B cell (primary cell): Measurements from ENCODE around the gene STAT4. TPM values are rescaled to one million over a fixed set of nuclear protein-coding genes. Genes with fewer than 3 reads are reported as not detected.

Experiments used
- ATAC-seq: fragments of 200-7000 bp; cut with Tn5 transposase; one replicate; pipeline ENCODE4 v1.10.0; 2021; ENCODE audit warnings: low read depth, mild to moderate bottlenecking, moderate number of reproducible peaks, moderate library complexity
- CTCF ChIA-PET: fragments of 350-600 bp; sonication (Branson Sonifier 250); formaldehyde crosslinking; loops from one replicate; lab custom pipeline; 2021; ENCODE audit warnings: antibody characterized with exemption, inconsistent platforms; lab: Charles Lee
- POLR2A ChIA-PET: fragments of 350-600 bp; sonication (Branson Sonifier 250); formaldehyde crosslinking; loops from one replicate; lab custom pipeline; 2021; ENCODE audit warnings: antibody characterized with exemption; lab: Charles Lee
- DNase-seq: peaks from one replicate; pipeline ENCODE4 v3.0.0; 2013
- H2AFZ ChIP-seq: 2 replicates; pipeline ENCODE4 v1.6.1; 2012; ENCODE audit warnings: mild to moderate bottlenecking, low read depth, low read length; ENCODE audit not compliant: insufficient read depth, poor library complexity, severe bottlenecking
- H3K27ac ChIP-seq, 2 donors: 1 replicate in 1 of 2; 2 replicates in 1 of 2; pipeline ENCODE4 v1.5.1; 2012 to 2013; ENCODE audit warnings: low read length in 2 of 2, mild to moderate bottlenecking in 2 of 2, moderate library complexity in 1 of 2
- H3K27me3 ChIP-seq, 4 experiments: fragments of 200-600 bp in 1 of 4; sonication (generic) in 1 of 4; replicated peaks in 1 of 4; 1 replicate in 2 of 4; 2 replicates in 2 of 4; pipeline versions ENCODE4 v1.6.1 to v1.7.0; 2013 to 2016; ENCODE audit warnings: low read length in 3 of 4, mild to moderate bottlenecking in 2 of 4, mixed read lengths in 1 of 4, moderate library complexity in 1 of 4; ENCODE audit not compliant: insufficient read depth in 4 of 4, control insufficient read depth in 3 of 4; ENCODE audit errors: control extremely low read depth in 1 of 4
- H3K36me3 ChIP-seq, 2 experiments: replicated peaks in 1 of 2; 1 replicate in 1 of 2; 2 replicates in 1 of 2; pipeline versions ENCODE4 v1.6.1 to v1.7.1; 2013; ENCODE audit warnings: low read length in 1 of 2; ENCODE audit not compliant: insufficient read depth in 2 of 2, control insufficient read depth in 1 of 2; ENCODE audit errors: control extremely low read depth in 1 of 2, extremely low read depth in 1 of 2
- H3K4me1 ChIP-seq, 2 donors: fragments of 200-600 bp in 1 of 2; sonication (generic) in 1 of 2; 1 replicate in 1 of 2; 2 replicates in 1 of 2; pipeline versions ENCODE4 v1.5.1 to v1.6.1; 2013 to 2017; ENCODE audit warnings: low read length in 2 of 2; ENCODE audit not compliant: control insufficient read depth in 2 of 2, insufficient read depth in 2 of 2
- H3K4me2 ChIP-seq: replicated peaks from 2 replicates; pipeline ENCODE3; 2012; ENCODE audit warnings: mild to moderate bottlenecking, low read depth, low read length; ENCODE audit not compliant: poor library complexity, severe bottlenecking
- H3K4me3 ChIP-seq, 5 experiments: fragments of 200-600 bp in 1 of 5; sonication (generic) in 1 of 5; 1 replicate in 3 of 5; 2 replicates in 2 of 5; pipeline versions ENCODE4 v1.5.1 to v1.7.0; 2011 to 2016; ENCODE audit warnings: low read length in 4 of 5, mild to moderate bottlenecking in 4 of 5, low read depth in 2 of 5, control low read depth in 1 of 5, moderate library complexity in 1 of 5; ENCODE audit not compliant: insufficient read depth in 1 of 5; ENCODE audit errors: control extremely low read depth in 1 of 5, extremely low read depth in 1 of 5
- H3K79me2 ChIP-seq: fragments of 200-600 bp; sonication (generic); one replicate; pipeline ENCODE4 v1.6.0; 2016; ENCODE audit warnings: low read length; ENCODE audit not compliant: control insufficient read depth, insufficient read depth
- H3K9ac ChIP-seq: fragments of 200-600 bp; sonication (generic); 2 replicates; pipeline ENCODE4 v1.6.1; 2017; ENCODE audit warnings: mild to moderate bottlenecking, low read length, moderate library complexity
- H3K9me3 ChIP-seq, 3 donors: one replicate each; pipeline versions ENCODE4 v1.6.1 to v1.7.1; 2013; ENCODE audit warnings: low read length in 2 of 3; ENCODE audit not compliant: control insufficient read depth in 2 of 3, insufficient read depth in 1 of 3; ENCODE audit errors: control extremely low read depth in 1 of 3
- H4K20me1 ChIP-seq: 2 replicates; pipeline ENCODE4 v1.6.0; 2012; ENCODE audit warnings: mild to moderate bottlenecking, low read length; ENCODE audit not compliant: insufficient read depth, control insufficient read depth, poor library complexity, severe bottlenecking
- H3K27ac Mint-ChIP-seq: one replicate; pipeline ENCODE4 v1.8.0; 2021; ENCODE audit warnings: mixed read lengths
- H3K27me3 Mint-ChIP-seq: one replicate; pipeline ENCODE4 v1.8.0; 2021; ENCODE audit warnings: mixed read lengths
- H3K4me1 Mint-ChIP-seq: one replicate; pipeline ENCODE4 v1.8.0; 2021; ENCODE audit warnings: mixed read lengths
- H3K4me3 Mint-ChIP-seq: one replicate; pipeline ENCODE4 v1.8.0; 2021; ENCODE audit warnings: mixed read lengths
- H3K9me3 Mint-ChIP-seq: one replicate; pipeline ENCODE4 v1.8.0; 2022; ENCODE audit warnings: mixed read lengths; ENCODE audit not compliant: insufficient read depth
- EZH2 ChIP-seq: IDR thresholded peaks from 2 replicates; pipeline ENCODE4 v1.6.1; 2012; ENCODE audit warnings: borderline replicate concordance, low read depth, mild to moderate bottlenecking, moderate library complexity, low read length; ENCODE audit not compliant: insufficient read depth, poor library complexity, severe bottlenecking
- WGBS: methylation state at CpG from one replicate; pipeline ENCODE4 v1.1.5; 2013; ENCODE audit warnings: missing lambda C conversion rate; ENCODE audit not compliant: insufficient coverage; 5-methylcytosine and 5-hydroxymethylcytosine counted together
- intact Hi-C: fragments of 100-400 bp; cut with micrococcal nuclease; formaldehyde crosslinking; loops from one replicate; pipeline ENCODE4 v1.10.0; 2022
- polyA plus RNA-seq: library from polyadenylated mRNA; depleted of rRNA; stranded (reverse); fragments of >200 nt; gene quantifications from 2 replicates; pipeline ENCODE4 v1.2.3, GENCODE V29; 2012
- total RNA-seq, 2 donors: library from RNA; stranded (reverse); fragments of 120-200 nt in 1 of 2; gene quantifications; 1 replicate in 1 of 2; 2 replicates in 1 of 2; pipeline versions ENCODE4 v1.2.3 to v1.2.4, GENCODE V29; 2013 to 2022
- TF ChIP-seq, protein P1 (sequence below): fragments of 200-600 bp; IDR thresholded peaks from one replicate; pipeline ENCODE4 v1.8.0; 2022; ENCODE audit warnings: antibody characterized with exemption, mild to moderate bottlenecking

STAT4 gene
- total and polyA plus RNA-seq, 2 donors (not counting 1 experiment from before 2014, with no cell fraction given) = 2.0 to 62.1 TPM

DNA sequence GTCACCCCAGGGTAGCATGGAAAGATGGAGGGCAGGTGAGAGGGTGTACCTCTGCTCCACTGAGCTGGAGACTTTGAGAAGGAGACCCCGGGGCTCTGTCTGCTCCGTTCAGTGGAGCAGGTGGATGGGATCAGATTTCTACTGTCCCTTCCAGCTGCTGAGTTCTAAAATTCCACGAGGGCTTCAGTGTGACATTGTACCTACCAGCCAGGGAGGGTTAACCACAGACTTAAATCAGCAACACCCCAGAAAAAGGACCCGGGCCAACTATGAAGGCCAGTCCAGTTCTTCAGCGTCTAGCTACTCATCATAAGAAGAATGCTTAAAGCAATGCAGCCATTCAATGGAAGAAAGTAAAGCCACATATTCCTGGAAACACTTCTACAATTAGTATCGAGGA is 160.7 kb downstream of the STAT4 start:
- no peak overlapping the region for H3K4me3 ChIP-seq
- Mint-ChIP-seq H3K27ac (no peak overlapping the region), H3K4me3 (no peak overlapping the region), H3K4me1 (no peaks in the 10 kb centered on the region), H3K27me3 (no peaks in the 10 kb centered on the region), H3K9me3 (no peaks in the 10 kb centered on the region)
- DNase-seq (no peak), ATAC-seq (no peak)
- H3K27ac ChIP-seq = no peak overlapping the region
- intact Hi-C loops = no loop called here
- no peak overlapping the region for H3K4me2 ChIP-seq
- H2AFZ ChIP-seq = no peak overlapping the region
- no peaks in the 10 kb centered on the region for H3K27me3 ChIP-seq
- TF ChIP-seq, protein P1, sequence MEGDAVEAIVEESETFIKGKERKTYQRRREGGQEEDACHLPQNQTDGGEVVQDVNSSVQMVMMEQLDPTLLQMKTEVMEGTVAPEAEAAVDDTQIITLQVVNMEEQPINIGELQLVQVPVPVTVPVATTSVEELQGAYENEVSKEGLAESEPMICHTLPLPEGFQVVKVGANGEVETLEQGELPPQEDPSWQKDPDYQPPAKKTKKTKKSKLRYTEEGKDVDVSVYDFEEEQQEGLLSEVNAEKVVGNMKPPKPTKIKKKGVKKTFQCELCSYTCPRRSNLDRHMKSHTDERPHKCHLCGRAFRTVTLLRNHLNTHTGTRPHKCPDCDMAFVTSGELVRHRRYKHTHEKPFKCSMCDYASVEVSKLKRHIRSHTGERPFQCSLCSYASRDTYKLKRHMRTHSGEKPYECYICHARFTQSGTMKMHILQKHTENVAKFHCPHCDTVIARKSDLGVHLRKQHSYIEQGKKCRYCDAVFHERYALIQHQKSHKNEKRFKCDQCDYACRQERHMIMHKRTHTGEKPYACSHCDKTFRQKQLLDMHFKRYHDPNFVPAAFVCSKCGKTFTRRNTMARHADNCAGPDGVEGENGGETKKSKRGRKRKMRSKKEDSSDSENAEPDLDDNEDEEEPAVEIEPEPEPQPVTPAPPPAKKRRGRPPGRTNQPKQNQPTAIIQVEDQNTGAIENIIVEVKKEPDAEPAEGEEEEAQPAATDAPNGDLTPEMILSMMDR = no peak
- no peak for TF ChIP-seq EZH2
- H3K79me2 ChIP-seq = peaks cover 6% of the 10 kb centered on the region
- no peak overlapping the region for H3K9ac ChIP-seq
- H3K4me1 ChIP-seq = no peaks in the 10 kb centered on the region
- 96% methylated on average over 3 of the region's 6 CpGs for WGBS
- ChIA-PET CTCF (no interaction called here), POLR2A (no interaction called here)
- H4K20me1 ChIP-seq = no peaks in the 10 kb centered on the region
- peaks cover 0 to 4% (median 0%) of the 10 kb centered on the region in 3 donors for H3K9me3 ChIP-seq
- peaks cover 12 to 95% of the 10 kb centered on the region in 2 experiments for H3K36me3 ChIP-seq

DNA sequence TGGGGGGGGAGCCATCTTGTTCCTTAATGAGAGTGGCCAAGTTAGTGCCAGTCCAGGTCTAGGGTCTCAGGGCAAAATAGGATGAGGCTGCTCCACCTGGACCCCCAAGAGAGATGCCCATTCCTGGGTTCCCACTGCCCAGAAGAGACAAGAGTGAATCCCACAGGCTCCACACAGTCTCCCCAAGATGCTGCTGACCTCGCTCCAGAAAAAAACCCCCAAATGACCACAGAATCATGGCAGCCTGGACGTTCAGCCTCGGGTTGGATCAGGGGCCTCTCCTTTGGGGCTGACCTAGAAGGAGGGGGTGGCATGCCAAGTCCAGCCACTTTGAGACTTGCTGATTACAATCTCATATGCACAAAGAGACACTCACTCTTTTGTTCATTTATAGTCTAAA is 161.9 kb downstream of the STAT4 start:
- intact Hi-C loops = no loop called here
- H3K79me2 ChIP-seq = peaks cover 3% of the 10 kb centered on the region
- no peak for ATAC-seq

More for the DNA sequence above, 161.9 kb downstream of the STAT4 start:
- H3K36me3 ChIP-seq = peaks cover 13 to 96% of the 10 kb centered on the region in 2 experiments
- H3K4me1 Mint-ChIP-seq = no peaks in the 10 kb centered on the region
- no peaks in the 10 kb centered on the region for H3K27me3 ChIP-seq
- peaks cover 0 to 4% (median 0%) of the 10 kb centered on the region in 3 donors for H3K9me3 ChIP-seq
- H3K9me3 Mint-ChIP-seq = no peaks in the 10 kb centered on the region
- no peaks in the 10 kb centered on the region for H3K4me1 ChIP-seq
- TF ChIP-seq, protein P1 = no peak
- no peak for TF ChIP-seq EZH2
- POLR2A ChIA-PET = interaction anchor here (0.6 kb wide), 1 partner anchor 332 kb away, joined by 4 read pairs; no protein-coding TSS in a partner anchor
- no peak overlapping the region for H3K27ac Mint-ChIP-seq
- DNase-seq = no peak
- no peak overlapping the region for H3K4me2 ChIP-seq
- H3K9ac ChIP-seq = no peak overlapping the region
- H4K20me1 ChIP-seq = no peaks in the 10 kb centered on the region
- H2AFZ ChIP-seq = no peak overlapping the region
- H3K4me3 Mint-ChIP-seq = no peak overlapping the region
- WGBS = no CpG with 5 or more reads among the region's 3 CpGs
- no peak overlapping the region for H3K4me3 ChIP-seq
- H3K27ac ChIP-seq = no peak overlapping the region
- H3K27me3 Mint-ChIP-seq = no peaks in the 10 kb centered on the region
- CTCF ChIA-PET = no interaction called here
